ENCODE measurements around the gene BCL11B. TPM values are rescaled to one million over a fixed set of nuclear protein-coding genes. Genes with fewer than 3 reads are reported as not detected.
A peak's percentile ranks its signal among the peaks of the same experiment; 100 is the strongest.

The BCL11B gene
- total RNA-seq, 1 donor from 2014 or later: 1.3 TPM

DNA sequence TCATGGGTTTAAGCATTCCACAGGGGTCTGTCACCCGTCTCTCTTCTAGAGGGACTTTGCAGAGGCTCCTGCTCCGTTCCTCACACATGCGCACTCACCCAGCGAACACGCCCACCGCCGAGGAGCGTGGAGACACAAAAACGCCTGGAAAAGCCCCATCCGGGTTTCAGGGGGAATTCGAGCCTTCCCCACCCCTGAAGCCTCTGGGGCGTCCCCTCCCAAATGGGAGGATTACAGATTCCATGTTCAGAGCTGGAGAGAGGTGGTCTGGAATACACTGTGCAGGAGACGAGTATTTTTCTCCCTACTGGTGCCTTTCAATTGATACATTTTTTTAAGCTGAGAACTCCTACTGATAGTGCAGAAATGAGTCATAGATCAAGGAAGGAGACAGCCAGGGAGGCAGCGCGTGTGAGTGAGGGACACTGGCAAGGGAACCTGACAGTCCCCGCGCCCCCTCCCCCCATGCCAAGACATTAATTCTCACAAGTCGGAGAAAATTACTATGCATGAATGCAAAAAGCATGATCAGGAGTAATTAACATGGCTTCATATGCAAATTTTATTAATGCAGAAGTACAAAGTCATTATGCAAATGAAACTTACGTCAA lies 36.9 kb downstream of the BCL11B start:
- H3K27ac ChIP-seq: no peak overlapping the region
- H3K9me3 Mint-ChIP-seq: peaks cover 3% of the 10 kb centered on the region
- H3K4me3 Mint-ChIP-seq: peak overlapping the region; percentile 78
- peaks cover 33% of the 10 kb centered on the region for H3K4me1 Mint-ChIP-seq
- H3K9me3 ChIP-seq (ENCODE audit: low read depth): no peaks in the 10 kb centered on the region
- H3K4me2 ChIP-seq: peak overlapping the region; percentile 78
- no peaks in the 10 kb centered on the region for H3K79me2 ChIP-seq (ENCODE audit: low read depth)
- no peak overlapping the region for H3K27ac Mint-ChIP-seq
- H3K36me3 Mint-ChIP-seq: no peaks in the 10 kb centered on the region
- H3F3A ChIP-seq (ENCODE audit: low read depth): peaks cover 5% of the 10 kb centered on the region
- H3K27me3 Mint-ChIP-seq (ENCODE audit: insufficient read depth, low read depth): peaks cover 7% of the 10 kb centered on the region
- H3K36me3 ChIP-seq: no peaks in the 10 kb centered on the region
- TF ChIP-seq EZH2phosphoT487 (IDR thresholded peaks at IDR 0.05) (no peak), CTCF (IDR thresholded peaks at IDR 0.05) (no peak), EZH2 (IDR thresholded peaks at IDR 0.05) (no peak)
- peak overlapping the region; percentile 65 for H2AFZ ChIP-seq (replicated peaks)
- H3K4me3 ChIP-seq: peak overlapping the region; percentile 49
- H3K27me3 ChIP-seq: no peaks in the 10 kb centered on the region
- H4K20me1 ChIP-seq (ENCODE audit: low read depth): no peaks in the 10 kb centered on the region
- peak; percentile 90 for DNase-seq (ENCODE audit: low spot score)
- peaks cover 19% of the 10 kb centered on the region for H3K4me1 ChIP-seq
- no peak overlapping the region for H3K9ac ChIP-seq

DNA sequence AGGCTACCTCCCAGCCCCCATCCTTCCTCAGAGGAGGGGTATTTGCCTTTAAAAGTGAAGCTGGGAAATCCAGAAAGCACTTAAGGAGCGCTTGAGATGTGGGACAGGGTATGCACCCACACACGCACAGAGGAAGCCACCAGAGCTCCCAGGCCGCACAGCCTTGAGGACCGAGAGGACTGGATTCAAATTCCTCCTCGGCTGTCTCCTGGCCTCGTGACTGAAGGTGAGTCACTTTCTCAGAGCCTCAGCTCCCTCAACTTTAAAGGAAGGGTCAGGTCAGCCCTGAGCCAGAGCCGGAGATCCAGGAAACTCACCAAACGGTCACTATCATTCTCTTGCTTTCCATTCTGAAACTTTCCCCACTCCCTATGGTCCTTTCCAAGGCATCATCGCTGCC lies 37.6 kb downstream of the BCL11B start:
- H3K27ac ChIP-seq: no peak overlapping the region
- no peaks in the 10 kb centered on the region for H3K79me2 ChIP-seq (ENCODE audit: low read depth)
- H3K4me1 ChIP-seq: peaks cover 19% of the 10 kb centered on the region
- Mint-ChIP-seq H3K27me3 (ENCODE audit: insufficient read depth, low read depth) (peaks cover 3% of the 10 kb centered on the region), H3K4me3 (no peak overlapping the region), H3K9me3 (peaks cover 3% of the 10 kb centered on the region), H3K36me3 (no peaks in the 10 kb centered on the region), H3K27ac (no peak overlapping the region), H3K4me1 (peaks cover 38% of the 10 kb centered on the region)
- no peak overlapping the region for H2AFZ ChIP-seq (replicated peaks)
- peak overlapping the region; percentile 78 for H3K4me2 ChIP-seq
- no peak for DNase-seq (ENCODE audit: low spot score)
- H4K20me1 ChIP-seq (ENCODE audit: low read depth): no peaks in the 10 kb centered on the region
- H3K27me3 ChIP-seq: no peaks in the 10 kb centered on the region
- no peak for TF ChIP-seq EZH2phosphoT487 (IDR thresholded peaks at IDR 0.05)
- no peak overlapping the region for H3K4me3 ChIP-seq
- H3K36me3 ChIP-seq: no peaks in the 10 kb centered on the region
- H3F3A ChIP-seq (ENCODE audit: low read depth): peaks cover 5% of the 10 kb centered on the region
- no peaks in the 10 kb centered on the region for H3K9me3 ChIP-seq (ENCODE audit: low read depth)
- H3K9ac ChIP-seq: no peak overlapping the region

DNA sequence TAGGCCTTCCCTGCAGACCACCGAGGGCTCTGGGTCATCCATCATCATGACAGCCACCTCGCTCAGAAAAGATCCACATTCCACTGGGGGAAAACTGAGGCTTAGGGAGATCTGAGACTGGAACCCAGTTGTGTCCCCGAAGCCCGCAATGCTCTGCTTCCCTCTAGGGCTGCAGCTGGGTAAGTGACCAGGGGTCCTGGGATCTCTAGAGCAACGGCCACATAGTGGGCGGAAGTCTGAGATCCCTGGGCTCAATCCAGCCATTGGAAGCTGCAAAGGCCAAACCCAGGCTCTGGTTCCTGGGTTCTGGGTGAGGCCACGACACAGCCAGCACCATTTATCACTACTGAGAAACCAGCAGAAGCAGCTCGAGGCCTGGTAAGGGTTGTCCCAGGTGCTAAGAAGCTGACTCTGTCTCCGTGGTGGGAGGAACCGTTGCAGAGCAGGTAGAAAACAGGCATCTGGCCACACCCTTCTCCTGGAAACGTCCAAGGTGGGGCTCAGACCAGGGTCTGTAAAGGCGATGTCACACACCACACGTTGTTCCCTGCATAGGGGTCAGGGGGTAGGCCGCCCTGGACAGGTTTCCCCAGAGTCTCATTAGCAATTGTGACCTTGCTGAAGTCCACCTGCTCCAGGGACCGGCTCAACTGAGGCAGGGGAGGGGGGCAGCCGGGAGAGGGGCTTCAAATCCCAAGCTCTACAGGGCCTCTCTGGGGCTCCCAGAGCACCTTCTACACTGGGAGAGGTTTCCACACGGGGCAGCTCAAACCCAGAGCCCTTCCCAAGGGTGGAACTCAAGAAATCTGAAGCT lies 38.6 kb downstream of the BCL11B start:
- H3K9ac ChIP-seq: no peak overlapping the region
- H3K79me2 ChIP-seq (ENCODE audit: low read depth): no peaks in the 10 kb centered on the region
- no peak overlapping the region for H3K4me3 Mint-ChIP-seq
- no peak overlapping the region for H3K4me2 ChIP-seq
- H3K4me1 Mint-ChIP-seq: peaks cover 43% of the 10 kb centered on the region
- DNase-seq (ENCODE audit: low spot score): no peak
- H3K27ac ChIP-seq: no peak overlapping the region
- no peak overlapping the region for H3K4me3 ChIP-seq
- peaks cover 4% of the 10 kb centered on the region for H3K27me3 Mint-ChIP-seq (ENCODE audit: insufficient read depth, low read depth)
- no peaks in the 10 kb centered on the region for H3K9me3 Mint-ChIP-seq
- H3F3A ChIP-seq (ENCODE audit: low read depth): peaks cover 5% of the 10 kb centered on the region
- no peak overlapping the region for H3K27ac Mint-ChIP-seq
- H3K36me3 Mint-ChIP-seq: peaks cover 3% of the 10 kb centered on the region
- H3K36me3 ChIP-seq: no peaks in the 10 kb centered on the region
- H4K20me1 ChIP-seq (ENCODE audit: low read depth): no peaks in the 10 kb centered on the region
- peaks cover 19% of the 10 kb centered on the region for H3K4me1 ChIP-seq
- H2AFZ ChIP-seq (replicated peaks): no peak overlapping the region
- TF ChIP-seq EZH2phosphoT487 (IDR thresholded peaks at IDR 0.05) (no peak), CTCF (IDR thresholded peaks at IDR 0.05) (no peak), EZH2 (IDR thresholded peaks at IDR 0.05) (no peak)
- no peaks in the 10 kb centered on the region for H3K9me3 ChIP-seq (ENCODE audit: low read depth)
- no peaks in the 10 kb centered on the region for H3K27me3 ChIP-seq

Measured in neural progenitor cell (in vitro differentiated cells).